NCI-H1417 treated with DMSO at 0.1 percent for 48 hours (cell line): Measurements from ENCODE around the gene NSA2.
"Not testable (repeated sequence)": the region's sequence is repeated elsewhere in the genome, so short reads cannot be mapped to it uniquely, and the experiment has no call there.

Experiments used
- DNase-seq: peaks from one replicate; lab custom pipeline; 2025; lab: John Stamatoyannopoulos, UW

The NSA2 gene

GRCh38 chr5:74766849-74767578 is at the start of gene NSA2, which contains the start of gene GFM2:
NSA2 (plus strand) TSS chr5:74767249; CDS start chr5:74767361, 112 bp downstream.
GFM2 (minus strand) TSS chr5:74767117; CDS start chr5:74763742, 3,375 bp downstream.
- DNase-seq: peak; percentile 21

GRCh38 chr5:74717596-74717995 is 49.5 kb upstream of the NSA2 start:
- DNase-seq: no peak

GRCh38 chr5:74722271-74722670 is 44.8 kb upstream of the NSA2 start:
- DNase-seq: no peak

GRCh38 chr5:74725331-74725730 is 41.7 kb upstream of the NSA2 start:
- no peak for DNase-seq

- DNase-seq: no peak
Measured at GRCh38 chr5:74736759-74737158, 30.3 kb upstream of the NSA2 start.

GRCh38 chr5:74738406-74738805 is 28.6 kb upstream of the NSA2 start:
- no peak for DNase-seq

- not testable (repeated sequence) for DNase-seq
Measured at GRCh38 chr5:74748742-74749141, 18.3 kb upstream of the NSA2 start.

- DNase-seq: no peak
Measured at GRCh38 chr5:74761241-74761640, 5.8 kb upstream of the NSA2 start.

GRCh38 chr5:74762599-74762998 is 4.5 kb upstream of the NSA2 start:
- DNase-seq: no peak

- DNase-seq: no peak
Measured at GRCh38 chr5:74763504-74763903, 3.5 kb upstream of the NSA2 start.

GRCh38 chr5:74765201-74765600 is 1.8 kb upstream of the NSA2 start:
- no peak for DNase-seq

GRCh38 chr5:74765929-74766328 is 1.1 kb upstream of the NSA2 start:
- DNase-seq: no peak

GRCh38 chr5:74766418-74766848 is 616 bp upstream of the NSA2 start:
- DNase-seq: no peak

GRCh38 chr5:74767579-74767913 is 497 bp downstream of the NSA2 start:
- DNase-seq: no peak

GRCh38 chr5:74772359-74772758 is 5.3 kb downstream of the NSA2 start:
- DNase-seq: no peak

- DNase-seq: no peak
Measured at GRCh38 chr5:74778609-74779008, 11.6 kb downstream of the NSA2 start.

- DNase-seq: no peak
Measured at GRCh38 chr5:74786851-74787250, 19.8 kb downstream of the NSA2 start.

- no peak for DNase-seq
Measured at GRCh38 chr5:74787424-74787823, 20.4 kb downstream of the NSA2 start.

- not testable (repeated sequence) for DNase-seq
Measured at GRCh38 chr5:74791669-74792068, 24.6 kb downstream of the NSA2 start.

GRCh38 chr5:74798977-74799911 is 32.2 kb downstream of the NSA2 start:
- DNase-seq: no peak

- DNase-seq: no peak
Measured at GRCh38 chr5:74801197-74801596, 34.1 kb downstream of the NSA2 start.

GRCh38 chr5:74801941-74802340 is 34.9 kb downstream of the NSA2 start:
- no peak for DNase-seq

GRCh38 chr5:74810915-74811314 is 43.9 kb downstream of the NSA2 start:
- DNase-seq: no peak
